ENCODE data around the gene AAMP. TPM values are rescaled to one million over a fixed set of nuclear protein-coding genes. Genes with fewer than 3 reads are reported as not detected.

The AAMP gene
- total and polyA plus RNA-seq, 10 donors, result 54.1 to 93.8 (median 62.5) TPM

GRCh38 chr2:218270721-218271486, 967 bp upstream of the AAMP start:
- peak overlapping the region; percentile 78 to 99 (median 91) for H3K4me3 ChIP-seq
- no peaks in the 10 kb centered on the region for H3K9me3 ChIP-seq
- intact Hi-C loops (cut with DNase I; ENCODE audit: low total_unique reads), result no loop called here
- WGBS, 5 donors, result 7 to 11% (median 8%) methylated on average over 23 of the region's 23 CpGs
- peaks cover 34 to 87% (median 55%) of the 10 kb centered on the region in 6 donors for H3K4me1 ChIP-seq
- DNase-seq, result no peak
- peak overlapping the region; percentile 14 to 90 (median 85) for H3K27ac ChIP-seq
- H3K36me3 ChIP-seq, result peaks cover 0 to 65% (median 44%) of the 10 kb centered on the region in 6 donors
- no peaks in the 10 kb centered on the region for H3K27me3 ChIP-seq (replicated peaks in 1 of 7)
- TF ChIP-seq POLR2AphosphoS5 (IDR thresholded peaks at IDR 0.05) (no peak), POLR2A (IDR thresholded peaks at IDR 0.05) (no peak), CTCF (IDR thresholded peaks at IDR 0.05 in 8 of 11, conservative IDR thresholded peaks at IDR 0.05 in 3 of 11) (no peak)

GRCh38 chr2:218267259-218267658, 2.7 kb downstream of the AAMP start:
- Histone ChIP-seq H3K4me1 (peaks cover 27 to 84% (median 54%) of the 10 kb centered on the region in 6 donors), H3K36me3 (peaks cover 0 to 65% (median 53%) of the 10 kb centered on the region in 6 donors), H3K4me3 (no peak overlapping the region), H3K27me3 (replicated peaks in 1 of 7) (no peaks in the 10 kb centered on the region), H3K27ac (no peak overlapping the region), H3K9me3 (no peaks in the 10 kb centered on the region)
- WGBS, 5 donors, result 94 to 99% (median 97%) methylated on average over 6 of the region's 6 CpGs
- DNase-seq, result peak; percentile 64
- intact Hi-C loops (cut with DNase I; ENCODE audit: low total_unique reads), result no loop called here
- no peak for TF ChIP-seq POLR2A (IDR thresholded peaks at IDR 0.05)
- no peak for TF ChIP-seq CTCF (IDR thresholded peaks at IDR 0.05 in 8 of 11, conservative IDR thresholded peaks at IDR 0.05 in 3 of 11)
- no peak for TF ChIP-seq POLR2AphosphoS5 (IDR thresholded peaks at IDR 0.05)

- intact Hi-C loops (cut with DNase I; ENCODE audit: low total_unique reads), result no loop called here
Measured at GRCh38 chr2:218266316-218266979, 3.5 kb downstream of the AAMP start.

GRCh38 chr2:218265626-218266025, 4.3 kb downstream of the AAMP start:
- Histone ChIP-seq H3K4me1 (peaks cover 11 to 84% (median 54%) of the 10 kb centered on the region in 6 donors), H3K36me3 (peaks cover 0 to 63% (median 49%) of the 10 kb centered on the region in 6 donors), H3K27me3 (replicated peaks in 1 of 7) (no peaks in the 10 kb centered on the region), H3K4me3 (no peak overlapping the region), H3K9me3 (no peaks in the 10 kb centered on the region), H3K27ac (peak overlapping the region in 1 of 8 donors; percentile 82)
- WGBS, 5 donors, result 85 to 96% (median 91%) methylated on average over 6 to 8 of the region's 8 CpGs
- TF ChIP-seq POLR2AphosphoS5 (IDR thresholded peaks at IDR 0.05), result no peak
- no peak for TF ChIP-seq POLR2A (IDR thresholded peaks at IDR 0.05)
- no peak for TF ChIP-seq CTCF (IDR thresholded peaks at IDR 0.05 in 8 of 11, conservative IDR thresholded peaks at IDR 0.05 in 3 of 11)
- intact Hi-C loops (cut with DNase I; ENCODE audit: low total_unique reads), result no loop called here
- DNase-seq, result peak; percentile 71

More at GRCh38 chr2:218266316-218266979, 3.5 kb downstream of the AAMP start:
- Histone ChIP-seq H3K9me3 (no peaks in the 10 kb centered on the region), H3K27ac (no peak overlapping the region), H3K4me3 (no peak overlapping the region), H3K27me3 (replicated peaks in 1 of 7) (no peaks in the 10 kb centered on the region), H3K4me1 (peaks cover 19 to 84% (median 54%) of the 10 kb centered on the region in 6 donors), H3K36me3 (peaks cover 0 to 63% (median 49%) of the 10 kb centered on the region in 6 donors)
- peak; percentile 73 for DNase-seq
- TF ChIP-seq POLR2AphosphoS5 (IDR thresholded peaks at IDR 0.05) (peak in 1 of 3 donors; percentile 10), POLR2A (IDR thresholded peaks at IDR 0.05) (no peak)
- WGBS, 5 donors, result 92 to 96% (median 93%) methylated on average over 11 to 15 of the region's 15 CpGs

Measured in spleen (tissue), 11 donors.